ENCODE measurements around the gene LRIF1.
"Not testable (repeated sequence)": the region's sequence is repeated elsewhere in the genome, so short reads cannot be mapped to it uniquely, and the experiment has no call there.

Gene LRIF1

GRCh38 chr1:110963691-110964454 is at the start of gene LRIF1:
Gene LRIF1, minus strand, starts transcription at chr1:110963922. Its CDS starts 234 bp downstream, at chr1:110963688.
- peak; percentile 100 for DNase-seq

GRCh38 chr1:111008031-111008430 is 44.3 kb upstream of the LRIF1 start:
- DNase-seq, result no peak

GRCh38 chr1:111006556-111006955 is 42.8 kb upstream of the LRIF1 start:
- DNase-seq, result no peak

- not testable (repeated sequence) for DNase-seq
Measured at GRCh38 chr1:110999607-111000006, 35.9 kb upstream of the LRIF1 start.

GRCh38 chr1:110992329-110992728 is 28.6 kb upstream of the LRIF1 start:
- peak; percentile 71 for DNase-seq

- not testable (repeated sequence) for DNase-seq
Measured at GRCh38 chr1:110991295-110991694, 27.6 kb upstream of the LRIF1 start.

GRCh38 chr1:110990541-110990940 is 26.8 kb upstream of the LRIF1 start:
- DNase-seq, result no peak

- no peak for DNase-seq
Measured at GRCh38 chr1:110986407-110986891, 22.7 kb upstream of the LRIF1 start.

- DNase-seq, result no peak
Measured at GRCh38 chr1:110982320-110982719, 18.6 kb upstream of the LRIF1 start.

GRCh38 chr1:110979154-110979553 is 15.4 kb upstream of the LRIF1 start:
- DNase-seq, result no peak

GRCh38 chr1:110976089-110976488 is 12.4 kb upstream of the LRIF1 start:
- no peak for DNase-seq

- no peak for DNase-seq
Measured at GRCh38 chr1:110975265-110975664, 11.5 kb upstream of the LRIF1 start.

- no peak for DNase-seq
Measured at GRCh38 chr1:110967256-110967655, 3.5 kb upstream of the LRIF1 start.

- DNase-seq, result no peak
Measured at GRCh38 chr1:110964455-110964903, 757 bp upstream of the LRIF1 start.

GRCh38 chr1:110962892-110963690 is 631 bp downstream of the LRIF1 start:
- peak; percentile 90 for DNase-seq

GRCh38 chr1:110961902-110962301 is 1.8 kb downstream of the LRIF1 start:
- no peak for DNase-seq

- no peak for DNase-seq
Measured at GRCh38 chr1:110960777-110961420, 2.8 kb downstream of the LRIF1 start.

GRCh38 chr1:110957798-110958197 is 5.9 kb downstream of the LRIF1 start:
- no peak for DNase-seq

GRCh38 chr1:110956586-110956985 is 7.1 kb downstream of the LRIF1 start:
- no peak for DNase-seq

- DNase-seq, result no peak
Measured at GRCh38 chr1:110953031-110953430, 10.7 kb downstream of the LRIF1 start.

- DNase-seq, result no peak
Measured at GRCh38 chr1:110952031-110952430, 11.7 kb downstream of the LRIF1 start.

GRCh38 chr1:110951161-110951560 is 12.6 kb downstream of the LRIF1 start:
- DNase-seq, result no peak

Measured in hematopoietic multipotent progenitor cell treated with erythropoietin and hydrocortisone succinate and interleukin-3 and kit ligand, for 4 days (in vitro differentiated cells).